GM12878 (cell line): ENCODE data around the gene ARFGAP2. TPM values are rescaled to one million over a fixed set of nuclear protein-coding genes. Genes with fewer than 3 reads are reported as not detected.

Experiments
- ATAC-seq: fragments of 200-7000 bp; cut with Tn5 transposase; 3 replicates; pipeline ENCODE4 v1.9.1; 2020; ENCODE audit warnings: mild to moderate bottlenecking, moderate library complexity
- BruUV-seq: library from RNA; stranded (reverse); fragments of 400-500 nt; replicated peaks from 2 replicates; lab custom pipeline; 2021; lab: Mats Ljungman, UMichigan
- CTCF ChIA-PET: fragments of 300-600 bp; sonication (Branson Sonifier 250); formaldehyde crosslinking; extraction: SDS; loops from one replicate; lab custom pipeline; 2021; ENCODE audit warnings: inconsistent platforms; lab: Yijun Ruan, JAX
- POLR2A ChIA-PET: fragments of 350-600 bp; formaldehyde crosslinking; extraction: SDS; loops from one replicate; lab custom pipeline; 2021; ENCODE audit warnings: inconsistent platforms; lab: Charles Lee
- RAD21 ChIA-PET: fragments of 300-600 bp; sonication (Branson Sonifier 250); formaldehyde crosslinking; loops from one replicate; lab custom pipeline; 2023; ENCODE audit warnings: antibody characterized with exemption; ENCODE audit not compliant: unreplicated experiment; lab: Charles Lee
- SMC1A ChIA-PET: fragments of 300-600 bp; sonication (Branson Sonifier 250); formaldehyde crosslinking; loops from one replicate; lab custom pipeline; 2023; ENCODE audit not compliant: unreplicated experiment, uncharacterized antibody; lab: Charles Lee
- DNase-seq: peaks from one replicate; pipeline ENCODE4 v3.0.0-alpha.2; 2011; ENCODE audit warnings: low read depth, low spot score
- FAIRE-seq: peaks from 3 replicates; lab custom pipeline; 2011; peaks lifted over from hg19 to GRCh38; lab: Jason Lieb, UNC
- H2AFZ ChIP-seq: 2 replicates; pipeline ENCODE4 v1.6.0; 2011; ENCODE audit warnings: low read depth, low read length, control low read depth; ENCODE audit not compliant: control insufficient read depth
- H3K27ac ChIP-seq: 2 replicates; pipeline ENCODE4 v1.5.1; 2011; ENCODE audit warnings: control low read depth; ENCODE audit not compliant: control insufficient read depth, insufficient read depth
- H3K27me3 ChIP-seq, 2 experiments: replicated peaks in 1 of 2; 2 replicates each; pipeline versions ENCODE4 v1.6.0 to v1.6.1; 2011; ENCODE audit warnings: low read length in 1 of 2; ENCODE audit not compliant: control insufficient read depth in 2 of 2, insufficient read depth in 2 of 2
- H3K36me3 ChIP-seq, 2 experiments: 2 replicates each; pipeline ENCODE4 v1.5.1; 2011; ENCODE audit warnings: low read length in 1 of 2; ENCODE audit not compliant: control insufficient read depth in 2 of 2, insufficient read depth in 2 of 2
- H3K4me1 ChIP-seq: 2 replicates; pipeline ENCODE4 v1.6.1; 2011; ENCODE audit warnings: mild to moderate bottlenecking, low read length, moderate library complexity, mixed read lengths; ENCODE audit not compliant: control insufficient read depth, insufficient read depth
- H3K4me2 ChIP-seq: 2 replicates; pipeline ENCODE4 v1.6.0; 2011; ENCODE audit warnings: control low read depth; ENCODE audit not compliant: control insufficient read depth, insufficient read depth
- H3K4me3 ChIP-seq: fragments of 200-600 bp; sonication (generic); 2 replicates; pipeline ENCODE4 v1.5.1; 2016
- H3K79me2 ChIP-seq: 2 replicates; pipeline ENCODE4 v1.6.0; 2011; ENCODE audit warnings: low read length; ENCODE audit not compliant: control insufficient read depth, insufficient read depth
- H3K9ac ChIP-seq: 2 replicates; pipeline ENCODE4 v1.8.0; 2011; ENCODE audit warnings: low read length, control low read depth, mixed read lengths; ENCODE audit not compliant: control insufficient read depth, insufficient read depth
- H3K9me3 ChIP-seq: replicated peaks from 3 replicates; pipeline ENCODE4 v1.5.1; 2011; ENCODE audit warnings: mild to moderate bottlenecking, low read length; ENCODE audit not compliant: control insufficient read depth, insufficient read depth
- H4K20me1 ChIP-seq: 2 replicates; pipeline ENCODE4 v1.6.0; 2011; ENCODE audit not compliant: control insufficient read depth, insufficient read depth
- ATF7 ChIP-seq: fragments of 450-650 bp; IDR thresholded peaks from 2 replicates; pipeline ENCODE4 v1.6.1; 2016; ENCODE audit warnings: low read depth, mild to moderate bottlenecking
- IRF4 ChIP-seq: IDR thresholded peaks from 2 replicates; pipeline ENCODE4 v1.6.1; 2011; ENCODE audit warnings: low read depth, low read length
- MYB ChIP-seq: fragments of 150-350 bp; IDR thresholded peaks from 2 replicates; pipeline ENCODE4 v1.6.1; 2014; ENCODE audit warnings: mild to moderate bottlenecking, low read depth, low read length, borderline replicate concordance
- MYC ChIP-seq: IDR thresholded peaks from 2 replicates; pipeline ENCODE4 v1.6.1; 2011; ENCODE audit warnings: mild to moderate bottlenecking, low read length, moderate library complexity, inconsistent platforms; ENCODE audit not compliant: insufficient read depth, insufficient replicate concordance, insufficient read length, severe bottlenecking
- WGBS: methylation state at CpG from one replicate; pipeline ENCODE4 v1.1.6; 2016; ENCODE audit warnings: low lambda C conversion rate; ENCODE audit not compliant: insufficient replicate concordance, insufficient coverage; ENCODE audit errors: missing lambda C conversion rate; 5-methylcytosine and 5-hydroxymethylcytosine counted together
- in situ Hi-C: fragments of 300-500 bp; cut with MboI; formaldehyde crosslinking; loops from 9 replicates; pipeline ENCODE4 v1.14.3; 2018; ENCODE audit warnings: mixed read lengths
- intact Hi-C: fragments of 100-400 bp; cut with micrococcal nuclease; formaldehyde crosslinking; loops from one replicate; pipeline ENCODE4 v1.14.2; 2022; ENCODE audit not compliant: unreplicated experiment
- polyA plus RNA-seq, 11 experiments: library from polyadenylated mRNA; depleted of rRNA in 4 of 11; unstranded in 6 of 11; stranded (reverse) in 5 of 11; fragments of >200 nt; fragmentation: Nextera tagmentation in 4 of 11; fragmentation: Illumina TruSeq in 1 of 11; extraction: Ambion mirVana in 4 of 11; extraction: Trizol in 1 of 11; gene quantifications; 1 replicate in 1 of 11; 2 replicates in 10 of 11; pipeline versions ENCODE4 v1.2.1 to v1.2.3, GENCODE V29; 2011 to 2016; ENCODE audit warnings: inconsistent platforms in 2 of 11, missing spikeins in 2 of 11, low read depth in 1 of 11
- total RNA-seq, 4 experiments: library from RNA; depleted of rRNA in 3 of 4; stranded (reverse); fragments of >200 nt in 3 of 4; fragmentation: Illumina TruSeq in 1 of 4; extraction: Trizol in 1 of 4; gene quantifications; 2 replicates each; pipeline versions ENCODE4 v1.2.1 to v1.2.3, GENCODE V29; 2013 to 2021
- TF ChIP-seq, protein P1 (sequence below): fragments of 450-650 bp; IDR thresholded peaks from 2 replicates; pipeline ENCODE4 v1.6.1; 2016; ENCODE audit warnings: mild to moderate bottlenecking
- TF ChIP-seq, protein P2 (sequence below): fragments of 450-650 bp; IDR thresholded peaks from 2 replicates; pipeline ENCODE4 v1.6.1; 2014; ENCODE audit warnings: mild to moderate bottlenecking

The ARFGAP2 gene
- total and polyA plus RNA-seq, 10 of the 15 experiments (the other 5 are each of a cell fraction or from before 2014, with no cell fraction given) = 20.9 to 100 (median 75.5) TPM

DNA sequence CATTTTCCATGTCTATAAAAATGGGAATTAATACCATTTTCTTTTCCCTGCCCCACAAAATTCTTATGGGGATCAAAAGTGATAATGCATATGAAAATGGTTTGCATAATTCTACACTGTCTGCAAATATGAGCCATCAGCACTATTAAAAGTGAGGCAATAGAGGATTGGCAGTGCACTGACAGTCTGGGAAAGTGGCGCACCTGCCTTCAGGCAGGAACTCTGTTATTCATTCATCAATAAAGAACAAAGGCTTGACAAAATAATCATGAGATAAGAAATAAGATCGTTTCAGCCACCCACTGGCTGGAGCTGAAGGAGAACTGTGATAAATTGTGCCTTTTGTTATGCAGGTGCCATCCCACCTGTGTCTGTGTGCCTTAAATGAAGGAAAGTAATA, 49.5 kb downstream of the ARFGAP2 start:
- FAIRE-seq (no peak), ATAC-seq (no peak), DNase-seq (no peak)
- Histone ChIP-seq H3K9ac (no peak overlapping the region), H3K4me3 (no peak overlapping the region), H3K27ac (no peak overlapping the region), H3K4me2 (no peak overlapping the region), H3K36me3 (no peaks in the 10 kb centered on the region), H3K9me3 (no peaks in the 10 kb centered on the region), H3K27me3 (no peaks in the 10 kb centered on the region), H4K20me1 (no peaks in the 10 kb centered on the region), H3K79me2 (no peaks in the 10 kb centered on the region), H2AFZ (no peak overlapping the region), H3K4me1 (peaks cover 7% of the 10 kb centered on the region; the same call in 1 of the 2 replicates)
- POLR2A ChIA-PET = no interaction called here
- RAD21 ChIA-PET = no interaction called here
- no TSS peak for BruUV-seq
- TF ChIP-seq, protein P1, sequence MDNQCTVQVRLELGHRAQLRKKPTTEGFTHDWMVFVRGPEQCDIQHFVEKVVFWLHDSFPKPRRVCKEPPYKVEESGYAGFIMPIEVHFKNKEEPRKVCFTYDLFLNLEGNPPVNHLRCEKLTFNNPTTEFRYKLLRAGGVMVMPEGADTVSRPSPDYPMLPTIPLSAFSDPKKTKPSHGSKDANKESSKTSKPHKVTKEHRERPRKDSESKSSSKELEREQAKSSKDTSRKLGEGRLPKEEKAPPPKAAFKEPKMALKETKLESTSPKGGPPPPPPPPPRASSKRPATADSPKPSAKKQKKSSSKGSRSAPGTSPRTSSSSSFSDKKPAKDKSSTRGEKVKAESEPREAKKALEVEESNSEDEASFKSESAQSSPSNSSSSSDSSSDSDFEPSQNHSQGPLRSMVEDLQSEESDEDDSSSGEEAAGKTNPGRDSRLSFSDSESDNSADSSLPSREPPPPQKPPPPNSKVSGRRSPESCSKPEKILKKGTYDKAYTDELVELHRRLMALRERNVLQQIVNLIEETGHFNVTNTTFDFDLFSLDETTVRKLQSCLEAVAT = no peak
- TF ChIP-seq MYB = no peak
- TF ChIP-seq MYC = no peak
- TF ChIP-seq ATF7 = no peak
- TF ChIP-seq, protein P2, sequence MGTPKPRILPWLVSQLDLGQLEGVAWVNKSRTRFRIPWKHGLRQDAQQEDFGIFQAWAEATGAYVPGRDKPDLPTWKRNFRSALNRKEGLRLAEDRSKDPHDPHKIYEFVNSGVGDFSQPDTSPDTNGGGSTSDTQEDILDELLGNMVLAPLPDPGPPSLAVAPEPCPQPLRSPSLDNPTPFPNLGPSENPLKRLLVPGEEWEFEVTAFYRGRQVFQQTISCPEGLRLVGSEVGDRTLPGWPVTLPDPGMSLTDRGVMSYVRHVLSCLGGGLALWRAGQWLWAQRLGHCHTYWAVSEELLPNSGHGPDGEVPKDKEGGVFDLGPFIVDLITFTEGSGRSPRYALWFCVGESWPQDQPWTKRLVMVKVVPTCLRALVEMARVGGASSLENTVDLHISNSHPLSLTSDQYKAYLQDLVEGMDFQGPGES = no peak
- TF ChIP-seq IRF4 = no peak
- WGBS = 60% methylated on average over 2 of the region's 2 CpGs
- CTCF ChIA-PET = no interaction called here
- in situ Hi-C loops (no loop called here), intact Hi-C loops (no loop called here)
- SMC1A ChIA-PET = interaction anchor here (0.8 kb wide), 1 partner anchor 33 kb away, joined by 3 read pairs; no protein-coding TSS in a partner anchor
